NCI-H748 (cell line): Measurements from ENCODE around the gene SFXN5.

Experiments used
- DNase-seq: peaks from one replicate; lab custom pipeline; 2025; ENCODE audit not compliant: unreplicated experiment; lab: John Stamatoyannopoulos, UW

Gene SFXN5

GRCh38 chr2:73053316-73054114 is 18.0 kb downstream of the SFXN5 start:
- no peak for DNase-seq

- DNase-seq, result no peak
Measured at GRCh38 chr2:73050121-73050545, 21.4 kb downstream of the SFXN5 start.

GRCh38 chr2:73043929-73044832 is 27.3 kb downstream of the SFXN5 start:
- no peak for DNase-seq

DNA sequence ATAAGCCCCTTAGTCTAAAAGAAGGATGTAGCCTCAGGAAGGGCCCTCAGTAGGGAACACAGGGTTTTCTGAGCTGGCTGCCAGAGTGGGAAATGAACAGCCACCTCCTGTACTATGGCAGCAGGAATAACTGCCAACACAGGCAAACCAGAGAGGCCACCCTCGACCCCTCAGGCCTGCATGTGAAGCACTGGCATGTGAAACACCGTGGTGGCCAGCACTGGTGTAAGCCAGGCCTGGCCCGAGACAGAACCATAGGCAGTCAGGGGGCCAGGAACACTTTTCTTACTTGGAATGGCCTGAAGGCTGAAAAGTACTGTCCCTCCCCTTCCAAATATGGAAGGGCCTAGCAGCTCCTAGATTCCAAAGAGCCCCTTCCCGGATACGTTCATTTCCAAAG is 28.2 kb downstream of the SFXN5 start:
- DNase-seq, result no peak

DNA sequence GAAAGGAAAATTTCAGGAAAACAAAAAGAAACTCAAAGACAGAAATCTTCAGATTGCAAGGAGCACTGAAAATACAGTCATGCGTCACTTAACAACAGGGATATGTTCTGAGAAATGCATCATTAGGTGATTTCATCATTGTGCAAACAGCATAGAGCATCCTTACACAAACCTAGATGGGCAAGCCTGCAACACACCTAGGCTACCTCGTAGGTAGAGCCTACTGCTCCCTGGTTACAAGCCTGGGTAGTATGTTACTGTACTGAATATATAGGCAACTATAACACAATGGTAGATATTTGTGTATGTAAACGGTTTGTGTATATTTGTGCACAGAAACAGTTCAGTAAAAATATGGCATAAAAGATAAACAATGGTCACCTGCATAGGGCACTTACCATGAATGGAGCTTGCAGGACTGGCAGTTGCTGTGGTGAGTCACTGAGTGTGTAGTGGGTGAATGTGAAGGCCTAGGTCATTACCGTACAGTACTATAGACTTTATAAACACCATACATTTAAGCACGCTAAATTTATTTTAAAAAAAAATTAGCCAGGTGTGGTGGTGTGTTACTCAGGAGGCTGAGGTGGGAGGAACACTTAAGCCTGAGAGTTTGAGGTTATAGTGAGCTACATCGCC is 33.4 kb downstream of the SFXN5 start:
- DNase-seq, result no peak

GRCh38 chr2:73036766-73037165 is 34.7 kb downstream of the SFXN5 start:
- no peak for DNase-seq

DNA sequence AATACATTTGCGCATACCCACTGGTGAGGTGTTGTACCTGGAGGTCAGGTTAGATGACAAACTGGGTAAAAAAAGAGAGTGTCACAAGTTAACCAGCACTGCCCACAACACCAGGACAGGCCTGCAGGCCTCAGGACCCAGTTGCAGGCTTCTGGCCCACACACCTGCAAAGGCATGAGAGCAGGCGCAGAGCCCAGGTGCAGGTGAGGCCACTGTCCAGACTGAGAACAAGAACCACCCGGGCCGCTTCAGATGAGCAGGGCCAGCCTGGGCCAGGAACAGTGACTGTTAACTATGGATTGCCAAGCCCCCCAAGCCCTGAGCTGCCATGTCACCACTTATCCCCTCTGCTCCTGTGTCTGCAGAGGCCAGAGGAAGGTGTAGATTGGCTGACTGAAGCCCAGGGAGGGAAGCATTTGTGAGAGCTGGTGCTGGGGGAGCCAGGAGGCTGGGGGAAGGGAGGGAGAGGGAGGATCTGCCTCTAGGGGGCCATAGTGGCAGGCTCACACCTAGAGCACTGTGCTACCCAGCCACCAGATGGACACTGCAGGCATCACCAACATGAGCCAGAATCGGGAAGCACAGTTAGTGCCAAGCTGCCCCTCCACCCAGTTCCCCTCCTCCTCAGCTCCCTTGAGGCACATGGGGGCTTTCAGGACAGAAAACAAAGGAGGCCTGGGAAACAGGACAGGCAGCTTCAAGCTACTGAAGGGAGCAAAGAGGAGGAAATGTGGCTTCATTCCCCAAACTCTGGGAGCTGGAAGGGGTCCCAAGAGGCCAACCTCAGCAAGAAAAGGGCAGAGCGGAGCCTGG is 35.4 kb downstream of the SFXN5 start:
- DNase-seq, result no peak

DNA sequence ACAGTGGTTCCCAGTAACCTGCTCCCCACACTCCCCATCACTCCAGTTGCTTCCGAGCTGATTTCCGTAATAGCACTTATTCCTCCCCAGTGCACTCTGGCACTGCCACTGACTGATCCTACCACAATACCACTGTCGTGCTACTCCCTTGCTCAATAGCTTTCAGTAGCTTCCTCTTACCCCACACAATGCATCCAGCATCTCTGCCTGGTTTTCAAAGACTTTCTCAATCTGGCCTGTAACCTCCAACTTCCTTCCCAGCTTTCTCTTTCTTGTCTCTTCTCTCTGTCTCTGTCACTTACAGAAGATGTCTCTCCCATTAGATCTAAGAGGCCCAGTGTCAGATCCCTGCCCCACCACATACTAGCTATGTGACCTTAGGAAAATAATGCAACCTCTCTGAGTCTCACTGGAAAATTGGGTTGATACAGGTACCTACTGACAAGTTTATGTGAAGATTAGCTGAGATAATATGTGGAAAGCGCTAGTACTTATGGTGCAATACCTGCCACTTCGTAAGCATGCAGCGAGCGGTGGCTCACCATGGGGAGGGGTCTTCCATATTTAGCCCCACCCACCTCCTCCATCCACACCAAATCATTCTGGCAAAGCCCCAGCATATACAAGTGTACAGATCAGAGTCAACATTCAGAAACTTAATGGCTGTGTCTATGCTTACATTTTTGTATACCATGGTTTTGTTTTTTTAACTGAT is 36.7 kb downstream of the SFXN5 start:
- DNase-seq, result no peak

DNA sequence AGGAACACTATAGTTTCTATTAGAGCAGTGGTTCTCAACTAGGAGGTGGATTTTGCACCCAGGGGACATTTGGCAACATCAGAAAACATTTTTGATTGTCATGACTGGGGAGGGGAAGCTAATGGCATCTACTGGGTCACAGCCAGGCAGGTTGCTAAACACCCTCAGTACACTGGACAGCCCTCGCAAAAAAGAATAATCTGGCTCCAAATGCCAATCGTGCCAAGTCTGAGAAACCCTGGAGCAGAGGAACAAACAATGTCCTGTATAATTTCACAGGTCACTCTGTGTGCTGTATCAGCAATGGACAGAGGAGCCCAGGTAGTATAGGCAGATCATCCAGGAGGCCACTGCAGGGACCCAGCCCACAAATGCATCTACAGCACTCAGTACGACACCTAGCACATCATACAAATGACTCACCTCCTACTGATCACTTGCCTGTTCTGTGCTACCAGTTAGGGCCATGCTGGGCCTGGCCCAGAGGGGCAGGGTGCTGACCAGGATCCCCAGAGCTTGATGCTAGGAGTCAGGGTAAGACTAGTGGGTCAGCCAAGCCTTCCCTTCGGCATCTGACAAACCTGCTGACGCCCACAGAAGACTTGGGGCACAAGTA is 37.6 kb downstream of the SFXN5 start:
- no peak for DNase-seq

DNA sequence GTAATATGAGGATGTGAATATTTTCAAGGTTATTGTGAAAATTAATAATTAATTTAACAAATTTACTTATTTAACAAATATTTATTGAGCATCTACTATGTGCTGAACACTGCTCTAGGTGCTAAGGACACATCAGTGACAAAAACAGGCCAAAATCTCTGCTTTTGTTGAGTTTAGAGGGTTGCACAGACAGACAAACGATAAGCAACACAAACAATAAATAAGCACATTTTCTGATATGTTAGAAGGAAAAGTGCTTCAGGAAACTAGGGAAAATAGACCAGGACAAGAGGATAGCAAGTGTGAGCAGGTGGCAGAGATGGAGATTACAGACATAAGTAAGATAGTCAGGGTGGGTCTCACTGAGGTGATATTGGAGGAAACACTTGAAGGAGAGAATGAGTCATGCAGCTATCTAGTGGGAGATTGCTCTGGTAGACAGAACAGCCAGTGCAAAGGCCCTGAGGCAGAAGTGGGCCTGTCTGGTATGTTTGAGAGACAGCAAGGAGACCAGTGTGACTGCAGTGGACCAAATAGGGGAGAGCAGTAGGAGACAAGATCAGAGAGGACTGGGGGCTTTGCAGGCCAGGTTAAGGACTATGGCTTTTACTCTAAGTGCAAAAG is 38.3 kb downstream of the SFXN5 start:
- no peak for DNase-seq

DNA sequence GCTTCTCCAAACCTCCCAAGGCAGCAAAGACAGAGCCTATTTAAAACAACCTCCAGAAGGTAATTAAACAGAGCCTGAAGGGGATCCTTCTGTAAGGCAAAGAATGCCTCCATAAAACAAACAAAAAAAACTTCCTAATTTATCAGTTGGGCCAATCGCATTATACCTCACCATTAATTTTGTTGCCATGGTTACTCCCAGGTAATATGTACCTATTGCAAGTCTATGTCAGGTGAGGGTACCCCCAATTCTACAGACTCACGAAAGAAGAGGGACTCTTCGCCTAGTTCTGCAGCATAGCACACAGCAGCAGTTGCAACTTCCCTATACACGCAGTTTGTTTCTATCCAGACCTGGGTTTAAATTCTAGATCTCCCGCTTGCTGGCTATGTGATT is 38.8 kb downstream of the SFXN5 start:
- DNase-seq, result no peak

GRCh38 chr2:73031725-73032701 is 39.5 kb downstream of the SFXN5 start:
- no peak for DNase-seq

- no peak for DNase-seq
Measured at GRCh38 chr2:73031095-73031678, 40.3 kb downstream of the SFXN5 start.

- DNase-seq, result no peak
Measured at GRCh38 chr2:73028841-73029240, 42.7 kb downstream of the SFXN5 start.

GRCh38 chr2:73027340-73027739 is 44.2 kb downstream of the SFXN5 start:
- DNase-seq, result no peak

DNA sequence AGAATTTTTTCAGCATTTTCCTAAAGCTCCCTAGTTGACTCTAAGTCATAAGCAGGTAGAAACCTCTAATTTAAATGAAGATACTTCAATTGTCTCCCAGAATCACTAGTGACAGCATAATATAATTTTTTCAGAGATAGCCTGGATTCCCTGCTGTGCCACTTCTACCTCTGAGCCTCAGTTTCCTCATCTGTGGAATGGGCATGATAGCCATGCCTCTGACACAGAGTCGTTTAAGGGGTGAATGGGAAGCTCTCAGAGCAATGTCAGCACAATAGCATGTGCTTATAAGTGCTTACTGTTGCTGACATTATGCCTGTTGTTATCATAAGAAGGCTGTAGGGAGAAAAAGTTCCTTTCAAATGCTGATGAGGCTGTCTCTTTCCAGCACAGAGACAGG is 48.0 kb downstream of the SFXN5 start:
- DNase-seq, result no peak

DNA sequence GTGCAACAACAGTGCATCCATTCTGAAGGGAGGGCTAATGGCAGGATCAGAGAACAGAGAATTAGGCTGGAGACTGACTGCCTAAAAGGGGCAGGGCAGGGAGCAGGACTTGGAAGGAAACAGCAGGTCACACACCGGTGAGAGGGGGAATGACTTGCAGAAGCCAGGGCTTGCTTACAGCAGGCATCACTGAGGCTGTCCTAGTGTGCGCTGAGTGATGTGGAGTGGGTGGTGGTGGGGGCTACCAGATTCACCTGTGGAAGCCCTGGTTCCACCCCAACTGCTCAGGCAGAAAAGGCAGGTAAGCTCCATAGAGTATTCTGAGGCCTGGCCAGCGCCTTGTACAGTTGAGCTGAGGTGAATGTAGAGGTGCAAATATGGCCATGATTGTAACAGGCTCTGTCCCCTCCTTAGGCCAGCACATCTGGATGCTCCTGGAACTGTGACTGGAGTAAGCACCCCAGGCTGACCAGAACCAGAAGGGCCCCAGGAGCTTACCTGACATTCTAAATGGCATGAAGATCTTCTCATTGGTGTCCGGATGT is 49.4 kb downstream of the SFXN5 start:
- no peak for DNase-seq
